Measurements from ENCODE around the gene LIMK2.

DNA sequence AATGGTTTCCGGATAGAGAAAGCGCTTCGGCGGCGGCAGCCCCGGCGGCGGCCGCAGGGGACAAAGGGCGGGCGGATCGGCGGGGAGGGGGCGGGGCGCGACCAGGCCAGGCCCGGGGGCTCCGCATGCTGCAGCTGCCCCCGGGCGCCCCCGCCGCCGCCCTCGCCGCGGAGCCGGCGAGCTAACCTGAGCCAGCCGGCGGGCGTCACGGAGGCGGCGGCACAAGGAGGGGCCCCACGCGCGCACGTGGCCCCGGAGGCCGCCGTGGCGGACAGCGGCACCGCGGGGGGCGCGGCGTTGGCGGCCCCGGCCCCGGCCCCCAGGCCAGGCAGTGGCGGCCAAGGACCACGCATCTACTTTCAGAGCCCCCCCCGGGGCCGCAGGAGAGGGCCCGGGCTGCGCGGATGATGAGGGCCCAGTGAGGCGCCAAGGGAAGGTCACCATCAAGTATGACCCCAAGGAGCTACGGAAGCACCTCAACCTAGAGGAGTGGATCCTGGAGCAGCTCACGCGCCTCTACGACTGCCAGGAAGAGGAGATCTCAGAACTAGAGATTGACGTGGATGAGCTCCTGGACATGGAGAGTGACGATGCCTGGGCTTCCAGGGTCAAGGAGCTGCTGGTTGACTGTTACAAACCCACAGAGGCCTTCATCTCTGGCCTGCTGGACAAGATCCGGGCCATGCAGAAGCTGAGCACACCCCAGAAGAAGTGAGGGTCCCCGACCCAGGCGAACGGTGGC, 64.5 kb downstream of the LIMK2 start:
- TF ChIP-seq POLR2A (IDR thresholded peaks at IDR 0.05; ENCODE audit: low read length) (no peak), GATA1 (IDR thresholded peaks at IDR 0.05; ENCODE audit: low read depth, low read length) (no peak)
